RPMI8226 (cell line): ENCODE results near the gene LRRC37B.
"Not testable (repeated sequence)": the region's sequence is repeated elsewhere in the genome, so short reads cannot be mapped to it uniquely, and the experiment has no call there.

Experiments
- DNase-seq: peaks from one replicate; pipeline ENCODE4 v3.0.0-alpha.2; 2015

The LRRC37B gene

GRCh38 chr17:32042266-32042665, 35.1 kb downstream of the LRRC37B start:
- DNase-seq, result not testable (repeated sequence)

- not testable (repeated sequence) for DNase-seq
Observed at GRCh38 chr17:32045611-32046010, 38.4 kb downstream of the LRRC37B start.

- not testable (repeated sequence) for DNase-seq
Observed at GRCh38 chr17:32047663-32048062, 40.5 kb downstream of the LRRC37B start.

- DNase-seq, result not testable (repeated sequence)
Observed at GRCh38 chr17:32054985-32055384, 47.8 kb downstream of the LRRC37B start.

- DNase-seq, result not testable (repeated sequence)
Observed at GRCh38 chr17:32055425-32055824, 48.2 kb downstream of the LRRC37B start.

- not testable (repeated sequence) for DNase-seq
Observed at GRCh38 chr17:32056500-32056899, 49.3 kb downstream of the LRRC37B start.

- DNase-seq, result not testable (repeated sequence)
Observed at GRCh38 chr17:32057460-32058105, 50.4 kb downstream of the LRRC37B start.

GRCh38 chr17:32060695-32061094, 53.5 kb downstream of the LRRC37B start:
- not testable (repeated sequence) for DNase-seq

GRCh38 chr17:32061840-32062239, 54.7 kb downstream of the LRRC37B start:
- DNase-seq, result not testable (repeated sequence)

- DNase-seq, result not testable (repeated sequence)
Observed at GRCh38 chr17:32064091-32064490, 56.9 kb downstream of the LRRC37B start.

- DNase-seq, result not testable (repeated sequence)
Observed at GRCh38 chr17:32066123-32066680, 59.0 kb downstream of the LRRC37B start.

- DNase-seq, result peak; percentile 10
Observed at GRCh38 chr17:32066863-32067642, 59.9 kb downstream of the LRRC37B start.

GRCh38 chr17:32069067-32069466, 61.9 kb downstream of the LRRC37B start:
- not testable (repeated sequence) for DNase-seq

GRCh38 chr17:32071961-32072360, 64.8 kb downstream of the LRRC37B start:
- not testable (repeated sequence) for DNase-seq

GRCh38 chr17:32073131-32073530, 65.9 kb downstream of the LRRC37B start:
- not testable (repeated sequence) for DNase-seq

GRCh38 chr17:32079753-32080152, 72.6 kb downstream of the LRRC37B start:
- DNase-seq, result peak; percentile 58

- DNase-seq, result not testable (repeated sequence)
Observed at GRCh38 chr17:32083550-32083979, 76.4 kb downstream of the LRRC37B start.

- not testable (repeated sequence) for DNase-seq
Observed at GRCh38 chr17:32084003-32084941, 77.1 kb downstream of the LRRC37B start.

- not testable (repeated sequence) for DNase-seq
Observed at GRCh38 chr17:32084942-32085829, 78.0 kb downstream of the LRRC37B start.

GRCh38 chr17:32086833-32087232, 79.7 kb downstream of the LRRC37B start:
- DNase-seq, result not testable (repeated sequence)

GRCh38 chr17:32092062-32092461, 84.9 kb downstream of the LRRC37B start:
- DNase-seq, result not testable (repeated sequence)
